H9 (cell line): ENCODE data around the gene PARVB. TPM values are rescaled to one million over a fixed set of nuclear protein-coding genes. Genes with fewer than 3 reads are reported as not detected.

Experiments
- DNase-seq: peaks from one replicate; pipeline ENCODE4 v3.0.0-alpha.2; 2017
- H2AFZ ChIP-seq: one replicate; pipeline ENCODE4 v1.6.1; 2013; ENCODE audit warnings: mild to moderate bottlenecking, low read length, control low read depth, moderate library complexity
- H2AK5ac ChIP-seq: 2 replicates; pipeline ENCODE4 v1.6.1; 2013; ENCODE audit warnings: low read length, control low read depth, mixed read lengths; ENCODE audit not compliant: insufficient read length
- H2BK120ac ChIP-seq: one replicate; pipeline ENCODE4 v1.6.1; 2013; ENCODE audit warnings: low read depth, mild to moderate bottlenecking, low read length, control low read depth, inconsistent platforms; ENCODE audit not compliant: poor library complexity, severe bottlenecking
- H2BK12ac ChIP-seq: 2 replicates; pipeline ENCODE4 v1.6.1; 2013; ENCODE audit warnings: low read length, control low read depth, mixed read lengths, low read depth; ENCODE audit not compliant: insufficient read length
- H2BK15ac ChIP-seq: 2 replicates; pipeline ENCODE4 v1.6.1; 2013; ENCODE audit warnings: low read depth, low read length, control low read depth
- H2BK20ac ChIP-seq: one replicate; pipeline ENCODE4 v1.6.1; 2013; ENCODE audit warnings: low read depth, mild to moderate bottlenecking, low read length, control low read depth, inconsistent platforms; ENCODE audit not compliant: poor library complexity, severe bottlenecking
- H2BK5ac ChIP-seq: 2 replicates; pipeline ENCODE4 v1.6.1; 2013; ENCODE audit warnings: low read length, control low read depth, mixed read lengths; ENCODE audit not compliant: insufficient read length
- H3K14ac ChIP-seq: 2 replicates; pipeline ENCODE4 v1.6.1; 2013; ENCODE audit warnings: low read length, control low read depth; ENCODE audit not compliant: insufficient read depth
- H3K18ac ChIP-seq: 2 replicates; pipeline ENCODE4 v1.6.1; 2013; ENCODE audit warnings: low read depth, mild to moderate bottlenecking, mixed read lengths, low read length, control low read depth; ENCODE audit not compliant: insufficient read length
- H3K23ac ChIP-seq: 2 replicates; pipeline ENCODE4 v1.6.1; 2013; ENCODE audit warnings: low read length, control low read depth, mixed read lengths, low read depth; ENCODE audit not compliant: insufficient read length
- H3K23me2 ChIP-seq: 2 replicates; pipeline ENCODE4 v1.6.1; 2013; ENCODE audit warnings: low read depth, mild to moderate bottlenecking, mixed read lengths, low read length, control low read depth; ENCODE audit not compliant: insufficient read length, poor library complexity, severe bottlenecking
- H3K27ac ChIP-seq: 2 replicates; pipeline ENCODE4 v1.5.1; 2013; ENCODE audit warnings: low read length, control low read depth, mixed read lengths, low read depth; ENCODE audit not compliant: insufficient read length
- H3K27me3 ChIP-seq: 2 replicates; pipeline ENCODE4 v1.6.1; 2013; ENCODE audit warnings: low read length, control low read depth, inconsistent platforms; ENCODE audit not compliant: insufficient read depth
- H3K4ac ChIP-seq: 2 replicates; pipeline ENCODE4 v1.6.1; 2013; ENCODE audit warnings: low read depth, mild to moderate bottlenecking, control low read depth, inconsistent platforms, low read length, moderate library complexity
- H3K4me1 ChIP-seq: 2 replicates; pipeline ENCODE4 v1.6.1; 2013; ENCODE audit warnings: low read length, control low read depth, inconsistent platforms; ENCODE audit not compliant: insufficient read depth
- H3K4me2 ChIP-seq: 2 replicates; pipeline ENCODE4 v1.6.1; 2013; ENCODE audit warnings: low read length, control low read depth, mixed read lengths; ENCODE audit not compliant: insufficient read length, insufficient read depth
- H3K56ac ChIP-seq: 2 replicates; pipeline ENCODE4 v1.6.1; 2013; ENCODE audit warnings: low read depth, mild to moderate bottlenecking, mixed read lengths, low read length, control low read depth; ENCODE audit not compliant: insufficient read length
- H3K79me1 ChIP-seq: 2 replicates; pipeline ENCODE4 v1.6.1; 2013; ENCODE audit warnings: low read depth, mild to moderate bottlenecking, moderate library complexity, low read length, control low read depth, inconsistent platforms; ENCODE audit not compliant: insufficient read depth, poor library complexity, severe bottlenecking
- H3K79me2 ChIP-seq: 2 replicates; pipeline ENCODE4 v1.6.1; 2013; ENCODE audit warnings: low read length, control low read depth, inconsistent platforms; ENCODE audit not compliant: insufficient read depth
- H3K9ac ChIP-seq: 2 replicates; pipeline ENCODE4 v1.6.1; 2013; ENCODE audit warnings: low read length, control low read depth, mixed read lengths; ENCODE audit not compliant: insufficient read length; ENCODE audit errors: extremely low read depth
- H3K9me3 ChIP-seq: one replicate; pipeline ENCODE4 v1.6.1; 2013; ENCODE audit warnings: low read depth, low read length, inconsistent platforms; ENCODE audit not compliant: control insufficient read depth
- H3T11ph ChIP-seq: one replicate; pipeline ENCODE4 v1.6.1; 2013; ENCODE audit warnings: mild to moderate bottlenecking, low read length, control low read depth, inconsistent platforms
- H4K20me1 ChIP-seq: one replicate; pipeline ENCODE4 v1.6.1; 2013; ENCODE audit not compliant: control insufficient read depth, insufficient read length, insufficient read depth
- H4K5ac ChIP-seq: 2 replicates; pipeline ENCODE4 v1.6.1; 2013; ENCODE audit warnings: low read depth, mild to moderate bottlenecking, mixed read lengths, low read length, control low read depth; ENCODE audit not compliant: insufficient read length
- H4K8ac ChIP-seq: replicated peaks from 2 replicates; pipeline ENCODE4 v1.6.1; 2013; ENCODE audit warnings: low read length, control low read depth, mixed read lengths, low read depth; ENCODE audit not compliant: insufficient read length
- H4K91ac ChIP-seq: 2 replicates; pipeline ENCODE4 v1.6.1; 2013; ENCODE audit warnings: low read depth, mild to moderate bottlenecking, moderate library complexity, mixed read lengths, low read length, control low read depth; ENCODE audit not compliant: insufficient read length
- H3K27ac Mint-ChIP-seq, 3 experiments: 2 replicates in 2 of 3; 3 replicates in 1 of 3; pipeline ENCODE4 v1.8.0; 2020 to 2021; ENCODE audit warnings: mixed read lengths in 3 of 3, mild to moderate bottlenecking in 1 of 3, moderate library complexity in 1 of 3
- H3K27me3 Mint-ChIP-seq: 2 replicates; pipeline ENCODE4 v1.8.0; 2021; ENCODE audit warnings: low read depth, mild to moderate bottlenecking, moderate library complexity, mixed read lengths
- H3K36me3 Mint-ChIP-seq, 3 experiments: 2 replicates in 2 of 3; 3 replicates in 1 of 3; pipeline ENCODE4 v1.8.0; 2020 to 2021; ENCODE audit warnings: low read depth in 3 of 3, mixed read lengths in 3 of 3; ENCODE audit not compliant: insufficient read depth in 1 of 3
- H3K4me1 Mint-ChIP-seq, 2 experiments: 2 replicates each; pipeline ENCODE4 v1.8.0; 2020; ENCODE audit warnings: mixed read lengths in 2 of 2
- H3K4me3 Mint-ChIP-seq, 2 experiments: 2 replicates in 1 of 2; 3 replicates in 1 of 2; pipeline ENCODE4 v1.8.0; 2020 to 2021; ENCODE audit warnings: mild to moderate bottlenecking in 2 of 2, mixed read lengths in 2 of 2, moderate library complexity in 1 of 2
- H3K9me3 Mint-ChIP-seq, 2 experiments: 2 replicates in 1 of 2; 3 replicates in 1 of 2; pipeline ENCODE4 v1.8.0; 2020; ENCODE audit warnings: mild to moderate bottlenecking in 2 of 2, mixed read lengths in 2 of 2, moderate library complexity in 1 of 2
- WGBS: extraction: QIAGEN DNeasy Blood & Tissue Kit; methylation state at CpG from one replicate; pipeline ENCODE4 v1.1.7; 2013; ENCODE audit warnings: missing lambda C conversion rate, low lambda C conversion rate, mixed read lengths; ENCODE audit not compliant: insufficient read length; ENCODE audit errors: extremely low coverage; 5-methylcytosine and 5-hydroxymethylcytosine counted together
- total RNA-seq: library from RNA; stranded (reverse); gene quantifications from 2 replicates; pipeline ENCODE4 v1.2.1, GENCODE V29; 2021
- TF ChIP-seq, protein P1 (sequence below): fragments of 200-600 bp; sonication (generic); conservative IDR thresholded peaks from 3 replicates; pipeline ENCODE4 v1.8.0; 2021; ENCODE audit warnings: antibody characterized with exemption, mild to moderate bottlenecking

PARVB gene
- total RNA-seq, 1 experiment from 2014 or later, result 15.6 TPM

DNA sequence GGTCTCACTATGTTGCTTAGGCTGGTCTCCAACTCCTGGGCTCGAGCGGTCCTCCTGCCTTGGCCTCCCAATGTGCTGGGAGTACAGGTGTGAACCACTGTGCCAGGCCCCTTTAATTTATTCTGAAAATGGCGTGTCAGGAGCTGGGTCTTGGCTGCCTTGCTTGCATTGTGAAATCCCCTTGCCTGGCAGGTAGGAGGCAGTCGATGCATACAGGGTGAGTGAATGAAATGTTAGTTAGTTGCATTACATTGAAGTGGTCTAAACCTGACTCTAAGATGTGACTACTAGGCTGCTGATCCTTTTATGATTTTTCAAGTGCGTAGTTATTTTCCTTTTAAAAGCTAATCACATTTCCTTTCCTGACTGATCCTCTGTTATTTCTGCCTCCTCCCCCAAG lies 42.9 kb downstream of the PARVB start:
- Histone ChIP-seq H3K9ac (no peak overlapping the region), H3K9me3 (no peaks in the 10 kb centered on the region), H3K79me2 (no peaks in the 10 kb centered on the region), H3T11ph (no peak overlapping the region), H4K8ac (no peak overlapping the region), H3K23me2 (no peaks in the 10 kb centered on the region), H2AK5ac (no peak overlapping the region), H3K14ac (no peak overlapping the region), H3K27me3 (no peaks in the 10 kb centered on the region), H3K4ac (no peak overlapping the region), H3K23ac (no peak overlapping the region), H2BK12ac (no peak overlapping the region), H3K56ac (no peak overlapping the region), H4K91ac (no peak overlapping the region), H2BK15ac (no peak overlapping the region), H2BK20ac (no peak overlapping the region), H3K4me2 (no peak overlapping the region), H3K27ac (no peak overlapping the region), H2BK120ac (no peak overlapping the region), H3K79me1 (no peaks in the 10 kb centered on the region), H3K4me1 (peaks cover 2% of the 10 kb centered on the region; the same call in 1 of the 2 replicates), H4K20me1 (peaks cover 3% of the 10 kb centered on the region), H3K18ac (no peak overlapping the region), H4K5ac (no peak overlapping the region), H2AFZ (no peak overlapping the region), H2BK5ac (no peak overlapping the region)
- TF ChIP-seq, protein P1, sequence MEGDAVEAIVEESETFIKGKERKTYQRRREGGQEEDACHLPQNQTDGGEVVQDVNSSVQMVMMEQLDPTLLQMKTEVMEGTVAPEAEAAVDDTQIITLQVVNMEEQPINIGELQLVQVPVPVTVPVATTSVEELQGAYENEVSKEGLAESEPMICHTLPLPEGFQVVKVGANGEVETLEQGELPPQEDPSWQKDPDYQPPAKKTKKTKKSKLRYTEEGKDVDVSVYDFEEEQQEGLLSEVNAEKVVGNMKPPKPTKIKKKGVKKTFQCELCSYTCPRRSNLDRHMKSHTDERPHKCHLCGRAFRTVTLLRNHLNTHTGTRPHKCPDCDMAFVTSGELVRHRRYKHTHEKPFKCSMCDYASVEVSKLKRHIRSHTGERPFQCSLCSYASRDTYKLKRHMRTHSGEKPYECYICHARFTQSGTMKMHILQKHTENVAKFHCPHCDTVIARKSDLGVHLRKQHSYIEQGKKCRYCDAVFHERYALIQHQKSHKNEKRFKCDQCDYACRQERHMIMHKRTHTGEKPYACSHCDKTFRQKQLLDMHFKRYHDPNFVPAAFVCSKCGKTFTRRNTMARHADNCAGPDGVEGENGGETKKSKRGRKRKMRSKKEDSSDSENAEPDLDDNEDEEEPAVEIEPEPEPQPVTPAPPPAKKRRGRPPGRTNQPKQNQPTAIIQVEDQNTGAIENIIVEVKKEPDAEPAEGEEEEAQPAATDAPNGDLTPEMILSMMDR, result peak; percentile 36
- no peak for DNase-seq
- Mint-ChIP-seq H3K4me1 (peaks cover 15 to 16% of the 10 kb centered on the region in 2 experiments), H3K27ac (no peak overlapping the region), H3K9me3 (no peaks in the 10 kb centered on the region), H3K4me3 (no peak overlapping the region), H3K27me3 (no peaks in the 10 kb centered on the region; the same call in none of the 2 replicates), H3K36me3 (no peaks in the 10 kb centered on the region)
- no CpG with 5 or more reads among the region's 5 CpGs for WGBS
